OCI-LY3 (cell line): ENCODE data around the gene CPEB2.

Source experiments
- H2AFZ ChIP-seq: fragments of 200-600, 300-600 bp; shearing (Covaris generic); 2 replicates; pipeline ENCODE4 v1.6.0; 2014; ENCODE audit warnings: antibody characterized with exemption, low read depth, low read length
- H3K27ac ChIP-seq: fragments of 200-600, 300-600 bp; sonication (generic); 2 replicates; pipeline ENCODE4 v1.5.1; 2014; ENCODE audit warnings: mild to moderate bottlenecking, low read length, moderate library complexity, mixed read lengths
- H3K27me3 ChIP-seq: fragments of 200-600, 300-600 bp; sonication (generic); 2 replicates; pipeline ENCODE4 v1.6.1; 2014; ENCODE audit warnings: low read depth, low read length, mixed read lengths
- H3K36me3 ChIP-seq: fragments of 200-600, 300-600 bp; sonication (generic); replicated peaks from 2 replicates; pipeline ENCODE3; 2014; ENCODE audit warnings: low read depth, low read length, mixed read lengths
- H3K4me1 ChIP-seq: fragments of 300-600, 200-600 bp; sonication (generic); 2 replicates; pipeline ENCODE4 v1.6.1; 2014; ENCODE audit warnings: low read length, mixed read lengths
- H3K4me2 ChIP-seq: fragments of 200-600, 300-600 bp; sonication (generic); 2 replicates; pipeline ENCODE4 v1.6.1; 2014; ENCODE audit warnings: low read length, mixed read lengths
- H3K4me3 ChIP-seq: fragments of 300-600, 200-600 bp; sonication (generic); 2 replicates; pipeline ENCODE4 v1.5.1; 2014; ENCODE audit warnings: antibody characterized with exemption, mild to moderate bottlenecking, low read length, moderate library complexity
- H3K79me2 ChIP-seq: fragments of 300-600, 200-600 bp; shearing (Covaris generic); 2 replicates; pipeline ENCODE4 v1.6.1; 2014; ENCODE audit warnings: mild to moderate bottlenecking, low read length, mixed read lengths
- H3K9ac ChIP-seq: fragments of 300-600, 200-600 bp; shearing (Covaris generic); 2 replicates; pipeline ENCODE4 v1.6.0; 2014; ENCODE audit warnings: mild to moderate bottlenecking, low read length, moderate library complexity
- H3K9me3 ChIP-seq: fragments of 200-600, 300-600 bp; shearing (Covaris generic); 2 replicates; pipeline ENCODE4 v1.6.1; 2014; ENCODE audit warnings: low read length, mixed read lengths; ENCODE audit not compliant: insufficient read depth
- H4K20me1 ChIP-seq: fragments of 200-600, 300-600 bp; sonication (generic); 2 replicates; pipeline ENCODE4 v1.6.1; 2016; ENCODE audit warnings: low read length, mixed read lengths; ENCODE audit not compliant: insufficient read depth
- EZH2phosphoT487 ChIP-seq: fragments of 200-600 bp; shearing (Covaris generic); IDR thresholded peaks from 2 replicates; pipeline ENCODE4 v1.6.1; 2018; ENCODE audit warnings: antibody characterized with exemption, mixed run types, low read depth
- TF ChIP-seq, protein P1 (sequence below): fragments of 200-600, 300-600 bp; sonication (generic); IDR thresholded peaks from 2 replicates; pipeline ENCODE4 v1.5.1; 2014; ENCODE audit warnings: antibody characterized with exemption, low read length, low read depth

Gene CPEB2

DNA sequence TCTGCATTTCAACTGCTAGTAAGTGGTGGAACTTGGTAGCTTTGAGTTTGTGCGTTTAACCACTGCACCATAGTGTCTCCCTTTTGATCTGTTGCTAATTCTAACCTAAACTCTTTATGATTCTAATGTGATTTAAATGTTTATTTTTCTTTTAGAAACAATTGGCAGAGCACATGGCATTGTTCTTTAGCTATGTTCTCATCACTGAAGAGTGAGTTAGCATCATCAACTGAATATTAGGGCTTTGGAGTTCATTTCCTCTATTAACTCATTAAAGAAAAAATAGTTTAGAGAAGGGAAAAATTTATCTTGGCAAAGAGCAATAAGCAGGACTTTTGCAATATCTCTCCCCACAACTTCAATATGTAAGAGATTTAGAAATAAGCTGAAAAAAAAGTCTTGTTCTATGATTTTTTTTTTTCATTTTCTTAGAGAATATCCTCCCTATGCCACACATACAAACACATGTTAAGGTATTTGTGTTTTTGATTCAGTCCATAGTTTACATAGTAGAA lies 25.7 kb downstream of the CPEB2 start:
- no peak overlapping the region for H2AFZ ChIP-seq
- no peaks in the 10 kb centered on the region for H3K4me1 ChIP-seq
- no peak overlapping the region for H3K9ac ChIP-seq
- H3K9me3 ChIP-seq, result no peaks in the 10 kb centered on the region
- no peak overlapping the region for H3K4me2 ChIP-seq
- 0 out of 2 replicates have a peak, but pooled peaks cover 3% of the 10 kb centered on the region for H4K20me1 ChIP-seq
- no peak for TF ChIP-seq EZH2phosphoT487
- TF ChIP-seq, protein P1, sequence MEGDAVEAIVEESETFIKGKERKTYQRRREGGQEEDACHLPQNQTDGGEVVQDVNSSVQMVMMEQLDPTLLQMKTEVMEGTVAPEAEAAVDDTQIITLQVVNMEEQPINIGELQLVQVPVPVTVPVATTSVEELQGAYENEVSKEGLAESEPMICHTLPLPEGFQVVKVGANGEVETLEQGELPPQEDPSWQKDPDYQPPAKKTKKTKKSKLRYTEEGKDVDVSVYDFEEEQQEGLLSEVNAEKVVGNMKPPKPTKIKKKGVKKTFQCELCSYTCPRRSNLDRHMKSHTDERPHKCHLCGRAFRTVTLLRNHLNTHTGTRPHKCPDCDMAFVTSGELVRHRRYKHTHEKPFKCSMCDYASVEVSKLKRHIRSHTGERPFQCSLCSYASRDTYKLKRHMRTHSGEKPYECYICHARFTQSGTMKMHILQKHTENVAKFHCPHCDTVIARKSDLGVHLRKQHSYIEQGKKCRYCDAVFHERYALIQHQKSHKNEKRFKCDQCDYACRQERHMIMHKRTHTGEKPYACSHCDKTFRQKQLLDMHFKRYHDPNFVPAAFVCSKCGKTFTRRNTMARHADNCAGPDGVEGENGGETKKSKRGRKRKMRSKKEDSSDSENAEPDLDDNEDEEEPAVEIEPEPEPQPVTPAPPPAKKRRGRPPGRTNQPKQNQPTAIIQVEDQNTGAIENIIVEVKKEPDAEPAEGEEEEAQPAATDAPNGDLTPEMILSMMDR, result no peak
- H3K79me2 ChIP-seq, result peaks cover 3% of the 10 kb centered on the region; the same call in 1 of the 2 replicates
- no peaks in the 10 kb centered on the region for H3K27me3 ChIP-seq
- H3K4me3 ChIP-seq, result no peak overlapping the region
- H3K27ac ChIP-seq, result no peak overlapping the region
- peaks cover 14% of the 10 kb centered on the region for H3K36me3 ChIP-seq

DNA sequence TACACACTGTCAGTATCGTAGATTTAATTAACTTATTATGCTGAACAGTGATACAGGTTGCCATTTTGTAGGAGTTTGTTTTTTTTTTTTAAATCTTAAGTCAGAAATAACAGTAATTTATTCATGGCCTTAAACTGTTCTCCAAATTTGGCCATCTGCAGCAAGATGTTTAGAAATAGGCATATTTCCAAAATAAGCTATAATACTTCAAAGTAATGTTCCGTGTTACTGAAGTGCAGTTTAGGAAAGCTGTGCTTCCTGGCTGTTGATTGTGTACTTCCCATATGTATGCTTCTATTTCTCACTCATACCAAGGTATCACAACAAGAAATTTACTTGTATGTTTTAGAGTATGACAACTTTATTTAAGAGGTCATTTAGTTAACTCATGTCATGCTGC lies 28.9 kb downstream of the CPEB2 start:
- Histone ChIP-seq H3K9me3 (no peaks in the 10 kb centered on the region), H3K36me3 (peaks cover 15% of the 10 kb centered on the region), H3K27me3 (no peaks in the 10 kb centered on the region), H3K27ac (no peak overlapping the region), H3K4me2 (no peak overlapping the region), H4K20me1 (0 out of 2 replicates have a peak, but pooled peaks cover 3% of the 10 kb centered on the region), H3K4me1 (no peaks in the 10 kb centered on the region), H3K9ac (no peak overlapping the region), H3K79me2 (peaks cover 3% of the 10 kb centered on the region; the same call in 1 of the 2 replicates), H3K4me3 (no peak overlapping the region), H2AFZ (no peak overlapping the region)
- TF ChIP-seq, protein P1, result no peak

DNA sequence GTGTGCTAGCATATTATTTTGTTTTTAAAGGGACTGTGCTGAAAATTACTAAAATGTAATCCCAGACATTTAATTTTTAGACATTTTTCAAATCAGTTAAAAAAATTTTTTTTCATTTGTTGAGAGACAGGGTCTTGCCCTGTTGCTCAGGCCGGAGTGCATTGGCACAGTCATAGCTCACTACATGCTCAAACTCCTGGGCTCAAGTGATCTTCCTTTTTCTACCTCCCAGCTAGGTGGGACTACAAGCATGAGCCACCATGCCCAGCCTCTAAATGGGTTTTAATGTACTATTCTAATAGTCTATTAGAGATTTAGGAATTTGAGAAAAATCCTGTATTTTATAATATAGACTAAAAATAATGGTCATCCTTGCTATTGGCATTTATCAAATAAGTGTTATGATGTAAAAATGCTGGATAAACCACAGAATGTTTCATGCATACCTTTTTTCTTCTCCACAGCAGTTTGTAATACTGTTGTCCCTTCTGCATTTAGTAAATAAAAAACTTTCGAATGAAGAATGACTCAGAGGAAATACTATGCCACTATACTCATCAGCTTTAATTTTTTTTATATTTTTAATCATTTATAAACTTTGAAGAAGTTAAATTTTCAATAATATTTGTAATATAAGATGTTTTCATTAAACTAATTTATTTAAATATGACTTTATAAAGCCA lies 29.9 kb downstream of the CPEB2 start:
- Histone ChIP-seq H3K27me3 (no peaks in the 10 kb centered on the region), H4K20me1 (0 out of 2 replicates have a peak, but pooled peaks cover 3% of the 10 kb centered on the region), H3K4me1 (no peaks in the 10 kb centered on the region), H3K9me3 (no peaks in the 10 kb centered on the region), H3K36me3 (peaks cover 15% of the 10 kb centered on the region), H3K4me2 (no peak overlapping the region), H2AFZ (no peak overlapping the region), H3K4me3 (no peak overlapping the region), H3K79me2 (peaks cover 3% of the 10 kb centered on the region; the same call in 1 of the 2 replicates), H3K9ac (no peak overlapping the region), H3K27ac (no peak overlapping the region)
- no peak for TF ChIP-seq EZH2phosphoT487
- TF ChIP-seq, protein P1, result no peak

DNA sequence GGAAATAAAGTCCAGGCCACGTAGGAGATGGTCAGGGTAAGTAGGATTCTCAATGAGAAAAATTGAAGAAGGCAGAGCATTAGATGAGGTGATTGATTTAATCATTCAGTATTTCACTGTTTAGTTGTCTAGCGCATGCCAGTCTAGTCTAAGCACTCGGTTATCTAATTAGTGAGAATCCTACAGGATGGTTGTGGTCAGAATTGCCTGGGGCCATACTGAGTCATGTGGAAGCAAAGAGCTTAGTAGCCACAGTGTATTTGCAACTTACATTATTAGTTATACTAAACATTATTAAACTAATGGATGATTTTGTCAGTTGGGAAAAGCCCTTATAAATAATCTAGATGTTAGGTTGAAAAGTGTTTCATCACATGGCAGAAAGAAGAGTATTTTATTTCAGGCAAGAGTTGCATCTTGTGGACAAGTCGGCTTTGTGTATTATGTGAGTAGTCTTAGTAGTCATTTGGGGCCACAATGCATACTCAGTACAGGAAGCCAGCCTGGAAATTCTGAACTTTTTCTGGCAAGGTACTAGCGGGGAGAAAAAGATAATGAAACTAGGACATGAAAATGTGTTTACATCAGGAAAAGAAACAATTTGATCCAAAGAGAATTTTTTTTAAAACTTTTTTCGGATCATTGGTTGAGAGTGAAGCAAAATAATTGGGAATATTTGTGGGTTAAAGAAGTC lies 31.9 kb downstream of the CPEB2 start:
- Histone ChIP-seq H3K4me3 (no peak overlapping the region), H3K9ac (no peak overlapping the region), H3K79me2 (peaks cover 3% of the 10 kb centered on the region; the same call in 1 of the 2 replicates), H3K4me1 (no peaks in the 10 kb centered on the region), H3K4me2 (no peak overlapping the region), H3K27me3 (no peaks in the 10 kb centered on the region), H2AFZ (no peak overlapping the region), H3K36me3 (peaks cover 15% of the 10 kb centered on the region), H4K20me1 (no peaks in the 10 kb centered on the region), H3K9me3 (no peaks in the 10 kb centered on the region), H3K27ac (no peak overlapping the region)
- no peak for TF ChIP-seq EZH2phosphoT487
- TF ChIP-seq, protein P1, result no peak
